NOMO-1 treated with DMSO at 0.1 percent for 48 hours (cell line): ENCODE measurements around the gene HAUS7.

Experiments
- DNase-seq: peaks from one replicate; lab custom pipeline; 2025; ENCODE audit not compliant: unreplicated experiment; lab: John Stamatoyannopoulos, UW

HAUS7 gene

DNA sequence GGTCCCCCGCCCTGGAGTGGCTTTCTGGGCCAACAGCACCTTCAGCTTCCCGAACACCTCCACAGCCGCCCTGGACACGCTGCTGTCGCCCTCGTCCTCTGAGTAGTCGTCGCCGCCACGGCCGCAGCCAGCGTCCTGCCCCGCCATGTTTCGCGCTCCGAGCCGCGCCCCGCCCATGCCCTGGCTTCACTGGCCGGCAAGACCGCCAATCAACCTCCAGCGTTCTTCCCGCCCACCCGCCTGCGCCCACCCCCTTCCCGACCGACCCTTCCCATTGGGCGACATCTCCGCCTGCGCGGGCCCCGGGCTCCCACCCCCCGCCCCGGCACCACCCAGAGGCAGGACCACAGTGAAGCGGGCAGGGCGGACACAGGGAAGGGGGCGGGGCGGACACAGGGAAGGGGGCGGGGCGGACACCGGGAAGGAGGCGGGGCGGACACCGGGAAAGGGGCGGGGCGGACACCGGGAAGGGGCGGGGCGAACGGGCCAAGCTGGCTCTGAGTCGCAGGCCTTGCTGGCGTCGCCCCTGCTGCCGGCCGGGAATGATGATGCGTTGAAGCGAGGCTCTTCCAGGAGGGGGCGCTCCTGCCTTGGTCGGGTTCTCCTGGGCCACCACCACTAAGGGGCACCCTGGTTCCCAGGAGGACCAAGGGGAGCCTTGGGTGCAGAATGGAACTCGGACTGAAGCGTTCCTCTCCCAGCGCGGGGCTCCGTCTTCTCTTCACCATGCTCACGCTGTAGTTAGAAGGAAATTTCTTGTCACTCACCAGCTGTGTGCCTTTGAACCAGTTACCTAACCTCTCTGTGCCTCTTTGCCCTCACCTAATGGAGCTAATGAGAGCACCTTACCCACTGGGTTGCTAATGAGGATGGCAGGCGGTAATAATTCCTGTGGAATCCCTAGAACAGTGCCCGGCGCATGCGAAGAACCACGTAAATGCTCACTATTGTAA, at the start of gene HAUS7:
Gene HAUS7 (minus strand): TSS at position 166 of the 953 bp plus-strand sequence. CDS start 19 bp downstream, at position 147.
- peak; percentile 81 for DNase-seq

GRCh38 chrX:153519569-153520286, 49.4 kb upstream of the HAUS7 start:
- DNase-seq = no peak

GRCh38 chrX:153517946-153518834, 47.8 kb upstream of the HAUS7 start:
- no peak for DNase-seq

- DNase-seq = no peak
Observed at GRCh38 chrX:153517423-153517822, 47.0 kb upstream of the HAUS7 start, which contains the start of gene ATP2B3. TSS of gene ATP2B3 (plus strand) at chrX:153517642. CDS start at chrX:153536248, 18,606 bp downstream.

- DNase-seq = no peak
Observed at GRCh38 chrX:153516073-153516472, 45.7 kb upstream of the HAUS7 start.

DNA sequence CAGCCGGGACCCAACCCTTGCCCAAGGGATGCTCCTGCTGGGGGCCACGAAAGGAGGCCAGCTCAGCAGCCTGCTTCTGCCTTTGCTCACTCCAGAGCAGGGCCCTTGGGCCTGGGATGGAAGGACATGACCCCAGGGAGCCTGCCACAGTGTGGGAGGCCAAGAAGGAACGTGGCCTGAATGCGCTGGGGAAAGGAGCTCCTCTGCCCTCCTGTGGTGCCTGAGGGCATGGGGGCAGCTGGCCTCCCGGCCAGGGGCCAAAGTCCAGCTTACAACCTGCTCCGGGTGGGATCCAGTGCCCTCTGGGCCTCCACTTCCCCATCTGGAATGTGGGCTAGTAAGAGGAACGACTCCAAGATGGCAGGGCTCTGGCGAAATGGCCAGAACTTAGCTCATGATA, 45.1 kb upstream of the HAUS7 start:
- no peak for DNase-seq

DNA sequence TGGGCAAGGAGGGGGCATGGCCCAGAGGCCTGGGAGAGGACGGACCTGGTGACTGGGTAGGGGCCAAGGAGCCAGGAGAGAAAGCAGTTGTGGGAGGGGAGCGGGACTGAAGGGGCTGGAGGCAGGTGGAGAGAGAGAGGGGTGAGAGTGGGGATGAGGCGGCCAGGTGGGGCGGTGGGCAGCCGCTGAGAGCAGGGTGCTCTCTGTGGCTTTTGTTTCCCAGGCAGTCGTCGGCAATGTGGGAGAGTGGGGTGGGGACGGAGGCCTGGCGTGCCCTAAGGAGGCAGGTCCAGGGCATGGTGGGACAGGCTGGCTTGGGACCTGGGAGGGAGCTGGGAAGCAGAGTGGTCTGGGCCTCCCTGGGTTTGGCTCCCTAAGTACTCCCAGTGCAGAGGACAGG, 43.9 kb upstream of the HAUS7 start:
- no peak for DNase-seq

- no peak for DNase-seq
Observed at GRCh38 chrX:153513265-153513664, 42.9 kb upstream of the HAUS7 start.

- DNase-seq = no peak
Observed at GRCh38 chrX:153512501-153512893, 42.1 kb upstream of the HAUS7 start.

- no peak for DNase-seq
Observed at GRCh38 chrX:153511784-153512500, 41.6 kb upstream of the HAUS7 start.

GRCh38 chrX:153510383-153510782, 40.0 kb upstream of the HAUS7 start:
- DNase-seq = no peak

GRCh38 chrX:153509592-153509991, 39.2 kb upstream of the HAUS7 start:
- DNase-seq = no peak

DNA sequence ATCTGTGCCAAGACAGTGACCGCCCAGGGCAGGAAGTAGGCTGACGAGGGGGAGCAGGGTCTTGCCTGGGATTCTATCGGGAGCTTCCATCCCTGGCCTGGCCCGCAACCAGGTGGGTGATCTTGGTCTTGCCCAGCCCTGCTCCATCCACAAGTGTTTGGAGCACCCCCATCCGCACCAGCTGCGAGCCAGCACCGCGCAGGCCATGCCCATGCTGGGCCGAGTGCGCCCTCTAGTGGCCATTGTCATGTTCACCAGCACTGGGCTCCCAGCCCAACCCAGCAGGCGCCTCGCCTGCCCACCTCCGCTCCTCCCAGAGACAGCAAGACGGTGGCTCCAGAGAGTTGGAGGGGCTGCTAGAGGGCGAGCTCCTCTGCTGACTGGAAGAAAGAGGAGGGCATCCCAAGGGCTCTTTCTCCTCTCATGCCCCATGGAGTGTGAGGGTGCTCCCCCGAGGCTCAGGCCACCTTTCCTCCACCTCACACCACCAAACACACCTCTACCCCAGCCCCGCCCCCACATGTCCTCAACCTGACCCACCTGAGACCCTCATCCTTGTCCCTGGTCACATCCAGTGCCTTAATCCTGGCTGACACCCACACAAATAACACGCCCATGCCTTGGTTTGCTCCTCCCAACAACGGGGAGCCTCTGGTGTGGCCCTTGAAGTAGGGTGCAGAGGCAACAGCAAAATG, 37.3 kb upstream of the HAUS7 start:
- DNase-seq = peak; percentile 47

GRCh38 chrX:153505361-153505760, 35.0 kb upstream of the HAUS7 start:
- DNase-seq = no peak

DNA sequence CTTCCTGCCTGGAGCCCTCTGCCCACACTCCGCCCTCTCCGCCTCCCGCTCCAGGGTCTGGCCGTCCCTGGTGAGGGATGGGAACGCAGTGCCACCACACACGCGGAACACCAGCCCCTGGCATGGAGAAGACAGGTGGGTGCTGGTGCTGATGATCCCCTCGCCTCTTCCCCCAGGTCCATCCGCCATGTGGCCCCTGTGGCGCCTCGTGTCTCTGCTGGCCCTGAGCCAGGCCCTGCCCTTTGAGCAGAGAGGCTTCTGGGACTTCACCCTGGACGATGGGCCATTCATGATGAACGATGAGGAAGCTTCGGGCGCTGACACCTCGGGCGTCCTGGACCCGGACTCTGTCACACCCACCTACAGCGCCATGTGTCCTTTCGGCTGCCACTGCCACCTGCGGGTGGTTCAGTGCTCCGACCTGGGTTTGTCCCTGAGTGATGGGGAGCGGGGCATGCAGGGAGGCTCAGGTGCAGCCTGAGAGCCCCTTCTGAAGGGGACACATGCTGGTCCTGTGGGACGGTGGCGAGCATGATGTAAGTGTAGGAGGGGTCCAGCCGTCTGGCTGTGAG, 34.2 kb upstream of the HAUS7 start:
- DNase-seq = no peak

DNA sequence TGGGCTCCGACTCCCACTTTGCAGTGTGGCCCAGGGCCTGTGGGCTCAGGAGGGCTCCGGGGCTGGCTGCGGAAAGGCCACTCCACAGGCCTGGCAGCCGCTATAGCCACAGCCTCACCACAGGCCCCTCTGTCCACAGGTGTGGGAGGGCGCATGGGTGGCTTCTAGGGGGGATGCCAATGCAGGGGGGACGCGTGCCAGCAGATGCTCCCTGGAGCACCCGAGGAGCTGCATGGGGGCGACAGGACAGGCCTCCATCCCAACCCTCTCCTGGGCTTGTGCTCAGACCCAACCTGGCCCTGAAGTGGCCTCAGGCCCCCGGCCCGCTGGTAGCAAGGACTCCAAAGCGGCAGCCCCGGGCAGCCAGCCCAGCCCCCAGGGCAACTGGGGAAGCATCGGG, 32.4 kb upstream of the HAUS7 start:
- no peak for DNase-seq

- DNase-seq = no peak
Observed at GRCh38 chrX:153502131-153502530, 31.8 kb upstream of the HAUS7 start.

GRCh38 chrX:153501530-153501929, 31.2 kb upstream of the HAUS7 start:
- no peak for DNase-seq

DNA sequence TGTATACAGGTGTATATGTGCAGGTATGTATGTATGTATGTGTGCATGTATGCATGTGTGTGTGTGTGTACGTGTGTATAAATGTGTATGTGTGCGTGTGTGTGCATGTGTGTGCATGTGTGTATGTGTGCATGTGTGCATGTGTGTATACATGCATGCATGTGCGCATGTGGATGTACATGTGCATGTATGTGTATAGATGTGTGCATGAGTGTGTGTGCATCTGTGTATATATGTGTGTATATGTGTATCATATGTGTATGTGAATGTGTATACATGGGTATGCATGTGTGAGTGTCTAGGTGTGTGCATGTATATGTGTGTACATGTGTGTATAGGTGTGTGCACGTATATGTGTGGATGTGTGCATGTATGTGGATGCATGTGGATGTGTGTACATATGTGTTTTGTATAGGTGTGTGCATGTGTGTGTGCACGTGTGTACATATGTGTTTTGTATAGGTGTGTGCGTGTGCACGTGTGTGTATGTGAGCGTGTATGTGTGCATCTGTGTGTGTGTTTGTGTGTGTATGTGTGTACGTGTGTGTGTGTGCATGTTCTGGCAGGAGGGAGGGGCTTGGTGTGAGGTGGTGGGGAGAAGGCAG, 30.4 kb upstream of the HAUS7 start:
- no peak for DNase-seq
